SH-SY5Y (cell line): ENCODE measurements around the gene PMAIP1.

Experiments used
- GATA2 ChIP-seq: IDR thresholded peaks from 2 replicates; pipeline ENCODE4 v1.6.1; 2011; ENCODE audit warnings: mild to moderate bottlenecking, low read depth, low read length
- GATA3 ChIP-seq: IDR thresholded peaks from 2 replicates; pipeline ENCODE4 v1.6.1; 2011; ENCODE audit warnings: low read depth, mild to moderate bottlenecking, low read length, moderate library complexity

The PMAIP1 gene

GRCh38 chr18:59899298-59900221 is at the start of gene PMAIP1:
TSS of gene PMAIP1 (plus strand) at chr18:59899996. CDS start at chr18:59900178, 182 bp downstream.
- TF ChIP-seq GATA2 (no peak), GATA3 (no peak)

- no peak for TF ChIP-seq GATA2
- no peak for TF ChIP-seq GATA3
Observed at GRCh38 chr18:59851784-59852399, 47.9 kb upstream of the PMAIP1 start.

DNA sequence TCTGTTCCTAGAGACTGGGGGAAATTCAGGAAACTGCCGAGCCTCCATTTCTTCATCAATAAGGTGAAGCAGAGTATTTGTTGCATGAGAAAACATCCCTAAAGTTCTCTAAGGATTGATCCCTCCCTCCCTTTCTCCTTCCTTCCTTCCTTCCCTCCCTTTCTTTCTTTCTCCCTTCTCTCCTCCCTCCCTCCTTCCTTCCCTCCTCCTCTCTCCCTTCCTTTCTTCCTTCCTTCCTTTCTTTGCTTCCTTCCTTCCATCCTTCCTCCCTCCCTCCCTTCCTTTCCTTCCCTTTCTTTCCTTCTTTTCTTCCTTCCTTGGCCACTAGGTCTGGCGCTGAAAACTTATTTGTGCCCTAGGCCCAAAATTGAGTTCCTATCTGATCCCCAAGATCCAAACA is 47.2 kb upstream of the PMAIP1 start:
- TF ChIP-seq GATA3: no peak
- TF ChIP-seq GATA2: no peak

- TF ChIP-seq GATA3 (no peak), GATA2 (no peak)
Observed at GRCh38 chr18:59853380-59853779, 46.4 kb upstream of the PMAIP1 start.

GRCh38 chr18:59861009-59861408 is 38.8 kb upstream of the PMAIP1 start:
- TF ChIP-seq GATA3 (no peak), GATA2 (no peak)

DNA sequence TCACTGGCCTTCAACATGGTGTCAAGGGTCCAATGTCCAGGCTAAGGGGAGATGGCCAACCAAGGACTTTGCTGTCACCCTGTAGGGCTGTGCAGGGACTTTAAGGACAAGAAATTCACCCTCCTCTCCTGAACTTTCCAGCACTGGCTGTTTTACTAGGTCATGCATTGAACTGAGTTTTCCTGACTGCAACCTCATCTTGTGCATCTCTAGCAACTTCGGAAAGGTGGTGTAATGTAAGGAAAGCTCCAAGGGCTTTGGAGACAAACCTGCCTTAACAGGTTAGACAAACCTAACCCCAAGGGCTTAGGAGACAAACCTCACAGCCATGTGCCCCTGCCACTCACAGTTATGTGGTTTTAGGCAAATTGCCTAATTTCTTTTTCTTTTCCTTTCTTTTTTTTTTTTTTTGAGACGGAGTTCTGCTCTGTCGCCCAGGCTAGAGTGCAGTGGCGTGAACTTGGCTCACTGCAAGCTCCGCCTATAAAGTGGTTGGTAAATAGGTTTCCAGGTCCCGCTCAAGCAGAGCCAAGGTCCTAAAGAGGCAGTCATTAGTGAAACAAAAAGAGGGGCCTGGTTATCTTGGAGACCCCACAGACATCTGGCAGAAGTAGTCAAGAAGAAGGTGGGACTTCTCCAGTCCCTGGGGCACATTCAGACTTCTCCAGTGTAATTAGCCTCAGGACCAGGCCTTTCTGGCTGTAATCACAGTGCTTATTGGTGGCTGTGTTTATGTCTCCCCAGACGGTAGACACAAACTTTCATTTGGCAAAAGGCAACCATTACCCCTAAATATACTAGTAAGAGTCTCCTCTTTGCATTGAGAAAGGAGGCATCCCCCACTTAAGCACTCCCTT is 37.6 kb upstream of the PMAIP1 start:
- TF ChIP-seq GATA3: no peak
- no peak for TF ChIP-seq GATA2

GRCh38 chr18:59865241-59865986 is 34.4 kb upstream of the PMAIP1 start:
- TF ChIP-seq GATA2: no peak
- no peak for TF ChIP-seq GATA3

DNA sequence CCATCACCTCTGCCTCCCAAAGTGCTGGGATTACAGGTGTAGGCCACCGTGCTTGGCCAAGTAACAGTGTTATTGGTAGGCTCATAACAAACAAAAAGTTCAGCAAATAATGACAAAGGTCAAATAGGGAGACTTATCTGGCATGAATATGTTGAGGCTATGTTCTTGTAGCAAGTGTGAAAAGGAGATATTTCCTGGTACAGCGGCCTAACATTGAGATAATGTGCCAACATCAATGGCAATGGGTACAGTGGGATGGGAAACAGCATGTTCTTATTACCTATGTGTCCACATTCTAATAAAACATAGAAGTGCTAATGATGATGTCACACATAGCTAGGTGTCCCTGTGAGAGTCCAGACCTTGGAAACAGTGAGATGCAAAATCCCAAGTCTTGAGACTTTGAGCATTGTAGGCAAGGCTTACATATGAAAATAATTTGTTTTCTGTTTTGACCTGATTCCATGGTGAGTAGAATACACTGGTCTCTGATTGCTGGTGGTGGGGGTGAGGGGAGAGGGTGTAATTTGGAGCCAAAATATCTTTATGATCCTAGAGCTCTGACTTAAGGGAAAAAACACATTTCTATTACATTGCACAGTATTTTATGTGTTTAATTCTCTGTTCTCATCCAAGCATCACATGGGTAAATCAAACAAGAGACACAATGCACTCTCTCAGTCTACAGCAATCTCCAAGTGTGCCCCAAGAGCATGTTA is 33.1 kb upstream of the PMAIP1 start:
- no peak for TF ChIP-seq GATA2
- no peak for TF ChIP-seq GATA3

DNA sequence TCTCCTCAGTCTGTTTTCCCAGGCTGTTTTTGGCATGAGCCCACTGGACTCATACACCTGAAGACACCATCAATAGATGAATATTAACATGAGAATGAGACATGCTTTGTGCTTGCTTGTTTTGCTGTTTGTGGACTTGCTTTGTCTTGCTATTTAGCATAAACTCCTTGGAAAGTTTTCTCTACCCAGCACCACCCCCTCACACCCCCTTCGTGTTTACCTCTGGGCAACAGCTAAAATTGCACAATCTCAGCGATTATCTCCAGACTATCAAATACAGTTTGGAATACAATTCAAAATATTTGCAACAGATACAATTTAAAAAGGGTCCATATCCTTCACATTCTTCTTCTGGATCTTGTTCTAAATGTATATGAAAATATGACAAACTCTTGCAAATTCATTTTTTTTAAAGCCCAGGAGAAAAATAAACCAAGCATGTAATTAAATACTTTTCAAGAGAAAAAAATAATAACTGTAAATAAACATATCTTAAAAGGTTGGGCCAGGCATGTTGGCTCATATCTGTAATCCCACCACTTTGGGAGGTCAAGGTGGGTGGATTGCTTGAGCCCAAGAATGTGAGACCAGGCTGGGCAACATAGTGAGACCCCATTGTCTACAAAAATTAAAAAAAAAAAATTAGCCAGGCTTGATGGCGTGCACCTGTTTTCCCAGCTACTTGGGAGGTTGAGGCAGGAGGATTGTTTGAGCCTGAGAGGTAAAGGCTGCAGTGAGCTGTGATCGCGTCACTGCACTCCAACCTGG is 32.3 kb upstream of the PMAIP1 start:
- TF ChIP-seq GATA3 (no peak), GATA2 (no peak)

DNA sequence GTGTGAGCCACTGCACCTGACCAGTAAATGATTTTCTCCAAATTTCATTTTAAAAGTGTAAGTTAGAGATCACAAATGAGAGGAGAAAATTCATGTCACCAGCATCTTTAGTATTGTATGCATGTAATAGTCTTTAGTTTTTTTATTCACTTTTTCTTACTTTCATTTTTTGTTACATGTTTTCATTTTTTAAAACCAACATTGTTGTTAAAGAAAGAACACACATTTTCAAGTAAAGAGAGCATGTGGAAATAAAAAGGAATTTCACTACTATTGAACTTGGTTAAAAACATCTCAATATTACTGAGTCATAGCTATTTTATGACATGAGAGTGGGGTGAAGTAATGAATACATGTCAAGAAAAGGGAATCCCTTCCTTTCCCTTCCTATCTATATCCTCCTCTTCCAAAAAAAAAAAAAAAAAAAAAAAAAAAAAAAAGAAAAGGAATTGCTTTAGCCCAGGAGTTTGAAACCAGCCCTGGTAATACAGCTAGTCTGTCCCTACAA is 29.1 kb upstream of the PMAIP1 start:
- TF ChIP-seq GATA3 (no peak), GATA2 (no peak)

- TF ChIP-seq GATA3 (no peak), GATA2 (no peak)
Observed at GRCh38 chr18:59871711-59872362, 28.0 kb upstream of the PMAIP1 start.

DNA sequence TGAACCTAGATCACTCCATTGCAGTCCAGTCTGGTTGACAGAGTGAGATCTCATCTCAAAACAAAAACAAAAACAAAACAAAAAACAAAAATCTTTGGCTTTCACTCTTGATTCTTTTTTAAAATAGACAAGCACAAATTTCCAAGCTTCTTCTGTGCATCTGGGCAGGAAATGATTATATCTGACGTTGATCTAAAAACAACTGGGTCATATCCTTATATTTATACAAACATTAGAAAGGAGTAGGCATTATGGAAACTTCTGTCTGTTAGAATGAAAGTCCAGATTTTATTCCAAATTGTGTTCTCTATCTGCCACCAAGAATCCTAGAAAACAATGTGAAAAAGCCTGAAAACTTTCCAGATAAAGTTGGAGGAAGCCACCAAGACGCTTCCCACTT is 26.2 kb upstream of the PMAIP1 start:
- TF ChIP-seq GATA3: no peak
- TF ChIP-seq GATA2: no peak
